OCI-LY7 (cell line): ENCODE measurements around the gene PRODH2.

Experiments
- CTCF ChIP-seq: fragments of 200-600 bp; sonication (generic); conservative IDR thresholded peaks from 2 replicates; pipeline ENCODE4 v1.5.1; 2014; ENCODE audit warnings: mild to moderate bottlenecking, antibody characterized with exemption, low read length, moderate library complexity, mixed read lengths
- EZH2phosphoT487 ChIP-seq: fragments of 200-600 bp; sonication (generic); IDR thresholded peaks from 2 replicates; pipeline ENCODE4 v1.6.1; 2018; ENCODE audit warnings: low read depth, borderline replicate concordance, mild to moderate bottlenecking, mixed run types, antibody characterized with exemption, low read length, moderate library complexity, mixed read lengths

DNA sequence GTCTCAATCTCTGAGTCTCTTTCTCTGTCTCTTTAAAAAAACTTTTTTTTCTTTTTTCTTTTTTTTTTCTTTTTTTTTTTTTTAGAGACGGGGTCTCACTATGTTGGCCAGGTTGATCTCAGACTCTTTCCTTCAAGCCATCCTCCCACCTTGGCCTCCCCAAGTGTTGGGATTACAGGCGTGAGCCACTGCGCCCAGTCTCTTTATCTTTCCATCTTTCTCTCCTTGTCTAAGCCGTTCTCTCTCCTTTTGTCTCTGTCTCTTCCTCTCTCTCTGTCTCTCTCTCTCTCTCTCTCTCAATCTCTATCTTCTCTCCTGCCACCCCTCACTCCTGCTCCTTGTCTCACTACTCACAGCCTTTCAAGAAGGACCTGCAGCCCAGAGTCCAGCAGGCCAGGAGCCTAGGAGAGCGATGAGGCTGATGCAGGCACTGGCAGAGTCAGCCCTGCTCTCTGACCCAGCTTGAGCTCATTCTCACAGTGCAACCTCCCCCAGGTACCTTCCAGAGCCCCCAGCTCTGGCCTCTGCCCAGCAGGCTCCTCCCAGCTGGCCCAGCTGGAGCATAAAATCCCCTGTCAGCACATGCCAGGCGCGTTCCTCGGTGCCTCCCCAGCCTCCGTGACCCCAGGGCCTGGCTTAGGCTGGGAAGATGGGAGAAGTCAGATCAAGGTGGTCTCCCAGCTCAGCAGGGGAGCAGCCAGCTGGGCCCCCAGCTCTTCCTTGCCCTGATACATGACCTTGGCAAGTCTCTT, 39.6 kb upstream of the PRODH2 start, which contains the start of gene NPHS1:
- TF ChIP-seq CTCF (no peak), EZH2phosphoT487 (no peak)
